Ramos (cell line): ENCODE measurements around the gene PODXL.
"Not testable (repeated sequence)": the region's sequence is repeated elsewhere in the genome, so short reads cannot be mapped to it uniquely, and the experiment has no call there.

Experiments
- in situ Hi-C: fragments of 300-500 bp; cut with MboI; formaldehyde crosslinking; loops from one replicate; pipeline ENCODE4 v1.14.3; 2022; ENCODE audit warnings: low sequenced_read_pairs; ENCODE audit not compliant: unreplicated experiment

The PODXL gene

DNA sequence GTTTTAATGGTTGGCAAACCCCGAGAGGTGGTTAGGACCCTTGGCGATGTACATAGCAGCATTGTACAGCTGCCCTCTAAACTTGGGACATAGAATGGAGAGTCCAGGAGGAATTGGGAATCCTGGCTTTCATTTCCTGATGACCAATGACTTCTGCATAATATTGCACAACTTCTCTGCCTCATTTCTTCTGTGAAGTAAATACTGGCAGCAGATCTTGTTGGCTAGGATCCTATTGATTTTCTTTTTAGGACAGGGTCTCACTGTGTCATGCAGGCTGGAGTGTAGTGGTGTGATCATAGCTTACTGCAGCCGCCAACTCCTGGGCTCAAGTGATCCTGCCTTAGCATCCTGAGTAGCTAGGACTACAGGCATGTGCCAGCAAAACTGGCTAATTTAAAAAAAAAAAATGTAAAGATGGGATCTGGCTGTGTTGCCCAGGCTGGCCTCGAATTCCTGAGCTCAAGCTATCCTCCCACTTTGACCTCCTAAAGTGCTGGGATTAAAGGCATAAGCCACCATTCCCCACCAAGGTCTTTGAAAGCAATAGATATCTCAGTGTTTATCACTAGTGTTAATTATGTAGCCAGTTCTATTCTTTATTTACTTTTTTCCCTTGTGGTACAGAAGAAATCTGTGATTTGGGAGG is 58.1 kb downstream of the PODXL start:
- in situ Hi-C loops, result no loop called here

DNA sequence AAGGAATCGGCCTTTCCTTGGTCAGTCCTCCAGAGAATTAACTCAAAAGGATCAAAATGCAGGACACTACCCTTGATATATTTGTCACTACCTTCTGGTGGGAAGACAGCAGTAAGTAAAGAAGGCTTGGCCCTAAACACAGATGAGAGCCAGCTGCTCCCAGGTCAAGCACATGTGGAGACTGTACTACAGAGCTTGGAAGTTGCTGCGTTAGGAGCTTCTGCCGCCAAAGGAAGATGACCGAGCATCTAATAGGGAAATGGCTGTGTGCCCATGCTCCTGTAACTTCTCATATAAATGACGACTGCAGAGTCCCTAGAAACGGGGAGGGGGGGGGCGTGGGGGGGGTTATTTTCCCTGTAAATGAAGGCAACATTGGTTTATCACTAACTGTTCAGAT is 59.0 kb downstream of the PODXL start:
- in situ Hi-C loops, result no loop called here

DNA sequence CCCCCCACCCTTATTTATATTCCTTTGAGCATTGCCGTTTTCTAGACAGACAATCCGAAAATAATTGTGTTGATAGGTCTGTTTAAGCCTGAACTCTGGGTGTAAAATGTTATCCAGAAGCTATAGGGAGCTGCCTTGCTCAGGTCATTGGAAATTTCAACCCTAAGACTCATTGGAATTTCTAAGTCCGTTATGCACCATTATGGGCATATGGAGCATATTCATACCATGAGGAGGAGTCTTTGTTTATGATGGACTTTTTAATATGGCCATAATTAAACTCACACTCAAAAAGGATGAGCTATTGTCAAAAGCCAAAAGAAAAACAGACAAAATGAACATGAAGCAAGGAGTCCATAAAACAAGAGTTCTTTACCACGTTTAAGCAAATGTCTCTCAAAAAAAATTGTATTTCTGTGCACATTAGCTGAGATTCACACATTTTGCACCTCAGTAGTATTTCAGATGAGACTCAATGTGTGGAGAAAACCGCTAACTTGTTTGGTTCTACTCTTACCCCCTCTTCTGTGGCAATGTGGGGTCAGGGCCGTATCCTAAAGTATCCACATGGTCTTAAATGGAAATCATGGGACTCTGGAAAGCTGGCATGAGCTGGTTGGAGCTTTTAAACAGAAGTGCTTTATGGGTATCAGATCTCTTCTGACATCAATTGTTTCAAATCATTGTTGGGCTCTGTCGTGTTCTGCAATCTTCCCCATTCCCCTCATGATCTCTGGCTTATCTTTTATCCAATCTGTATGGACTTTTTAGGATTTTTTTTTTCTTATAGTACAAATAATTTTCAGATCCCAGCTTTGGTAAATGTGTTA is 60.5 kb downstream of the PODXL start:
- in situ Hi-C loops, result no loop called here

DNA sequence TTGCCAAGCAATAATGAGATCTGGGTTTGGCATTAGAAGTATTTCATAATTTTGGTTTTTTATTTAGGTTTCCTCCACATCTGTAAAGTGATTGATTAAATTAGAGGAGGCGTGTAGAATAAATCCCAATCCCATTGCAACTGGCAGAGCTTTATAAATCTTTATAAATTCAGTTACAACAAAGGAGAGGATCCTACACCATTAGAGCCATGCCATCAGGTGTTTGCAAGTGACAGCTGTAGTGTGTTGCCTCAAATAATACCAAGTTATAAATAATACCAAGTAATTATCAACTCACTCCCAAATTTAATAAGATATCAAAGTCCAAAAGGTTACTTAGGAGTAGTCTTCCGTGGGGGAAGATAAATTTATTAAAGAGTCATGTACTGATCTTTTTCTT is 62.2 kb downstream of the PODXL start:
- in situ Hi-C loops, result no loop called here

DNA sequence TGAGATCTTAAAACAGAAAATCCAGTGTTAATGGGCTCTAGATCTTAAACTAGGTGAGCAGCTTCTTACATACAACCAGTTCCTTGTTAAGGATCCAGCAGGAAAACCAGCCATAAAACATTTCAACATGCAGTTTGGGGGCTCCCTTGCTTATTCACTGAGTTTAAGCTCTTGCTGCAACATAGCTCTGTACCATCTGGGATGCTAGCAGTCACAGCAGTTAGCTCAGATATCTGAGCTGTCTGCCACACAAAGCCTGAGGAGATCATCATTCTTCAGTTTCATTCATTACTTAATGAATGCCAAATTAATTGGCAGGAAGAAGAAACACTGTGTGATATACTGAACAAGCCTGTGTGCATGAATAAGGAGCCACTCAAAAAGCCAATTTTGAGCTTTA is 62.8 kb downstream of the PODXL start:
- in situ Hi-C loops, result no loop called here

DNA sequence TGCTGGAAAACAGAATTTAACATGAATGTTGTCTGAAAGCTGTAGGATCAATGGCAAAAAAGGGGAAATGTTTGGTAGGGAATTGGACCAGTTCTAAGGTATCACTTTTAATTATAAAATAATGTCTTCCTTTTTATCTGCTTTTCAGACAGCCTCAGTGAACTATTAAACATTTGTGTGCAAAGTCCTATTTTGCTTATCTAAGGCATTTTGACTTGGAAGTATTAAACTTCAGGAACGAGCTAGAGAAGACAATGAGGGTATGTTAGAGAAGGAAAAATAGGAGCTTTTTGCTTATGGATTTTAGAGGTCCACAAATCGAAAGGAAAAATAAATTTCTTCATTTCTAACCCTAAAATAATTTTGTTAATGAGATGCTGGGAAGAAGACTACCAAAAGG is 63.3 kb downstream of the PODXL start:
- in situ Hi-C loops, result no loop called here

DNA sequence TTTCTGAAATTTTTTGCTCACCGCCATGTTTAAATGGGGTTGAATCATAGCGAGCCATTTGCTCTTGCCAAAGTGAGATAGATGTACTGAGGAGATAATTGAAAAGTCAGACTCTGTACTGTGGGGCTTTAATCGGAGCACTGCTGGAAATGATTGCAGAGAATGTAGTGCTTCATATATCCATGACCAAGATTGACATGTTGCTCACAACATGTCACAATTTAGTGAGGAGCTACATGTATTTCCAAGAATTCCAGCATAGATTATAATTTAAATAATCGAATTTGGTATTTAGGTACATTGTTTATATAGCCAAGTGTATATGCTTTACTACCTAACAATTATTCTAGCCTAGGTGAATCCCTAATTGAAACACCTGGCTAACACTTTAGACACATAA is 66.5 kb downstream of the PODXL start:
- in situ Hi-C loops, result no loop called here

DNA sequence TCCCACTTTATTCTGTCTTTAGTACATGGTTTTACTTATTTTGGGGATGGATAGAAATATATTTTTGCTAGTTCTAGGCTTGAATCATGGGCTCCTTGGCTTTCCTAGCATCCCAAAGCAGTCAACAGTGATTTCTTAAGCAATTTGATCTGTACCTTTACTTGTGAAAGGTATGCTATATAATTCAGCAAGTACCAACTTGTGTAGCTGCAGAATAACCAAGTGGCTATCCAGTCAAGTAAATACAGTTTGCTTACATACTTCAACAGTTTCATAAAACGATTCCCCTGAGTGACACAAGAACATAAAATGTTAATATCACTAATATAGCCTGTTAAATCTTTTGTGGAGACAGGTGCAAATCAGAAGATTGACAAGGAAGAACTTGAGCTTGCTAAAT is 67.2 kb downstream of the PODXL start:
- in situ Hi-C loops, result no loop called here

DNA sequence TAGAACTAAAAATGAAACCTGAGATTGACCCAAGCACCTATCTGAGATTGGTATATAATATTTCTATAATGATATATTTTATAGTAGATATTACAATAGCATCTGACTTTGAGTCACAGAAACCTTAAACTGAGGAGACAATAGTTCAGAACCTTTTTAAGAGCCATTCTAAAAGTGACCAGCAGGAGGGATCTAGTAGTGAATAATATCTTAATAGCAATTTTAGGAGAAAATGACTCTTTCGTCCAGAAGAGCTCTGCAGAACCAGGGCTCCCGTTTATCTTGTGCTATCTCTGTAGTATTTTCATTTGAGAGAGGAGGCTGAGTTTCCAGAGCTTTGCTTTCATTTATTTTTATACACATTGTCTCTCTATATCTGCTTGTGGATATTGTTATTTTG is 68.1 kb downstream of the PODXL start:
- in situ Hi-C loops, result no loop called here

DNA sequence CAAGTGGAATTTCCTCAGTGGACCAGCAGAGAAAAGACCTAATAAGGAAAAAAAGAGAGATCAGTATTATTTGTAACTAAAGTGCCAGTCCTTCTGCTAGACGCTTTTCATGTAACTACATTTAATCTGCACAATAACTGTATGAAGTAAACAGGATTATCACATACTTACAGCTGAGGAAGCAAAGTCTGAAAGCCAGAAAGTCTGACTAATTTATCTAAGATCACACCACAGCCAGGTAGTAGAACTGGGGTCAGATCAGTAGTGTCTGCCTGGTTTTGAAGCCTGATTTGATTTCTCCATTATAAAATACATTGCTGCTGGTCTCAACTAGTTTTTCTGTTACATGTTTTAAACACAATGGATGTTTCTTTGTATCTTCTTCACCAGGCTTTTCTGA is 69.2 kb downstream of the PODXL start:
- in situ Hi-C loops, result no loop called here

DNA sequence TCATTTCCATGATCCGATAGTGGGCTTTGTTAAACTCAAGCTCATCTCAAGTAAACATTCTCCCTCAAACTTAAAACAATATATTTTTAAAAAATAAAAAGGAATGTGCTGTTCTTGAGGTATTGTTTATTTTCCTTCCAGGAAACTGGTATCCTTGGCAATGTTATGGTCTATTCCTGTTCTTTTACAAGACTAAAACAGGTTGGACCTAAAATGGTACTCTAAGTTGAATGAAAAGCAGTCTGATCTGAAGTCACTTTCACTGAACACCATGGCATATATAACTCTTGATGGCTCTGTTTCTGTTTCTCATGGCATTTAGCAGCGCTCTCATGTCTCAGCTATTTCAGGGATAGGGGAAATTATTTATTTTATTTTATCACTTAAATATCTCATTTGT is 70.1 kb downstream of the PODXL start:
- in situ Hi-C loops, result no loop called here

DNA sequence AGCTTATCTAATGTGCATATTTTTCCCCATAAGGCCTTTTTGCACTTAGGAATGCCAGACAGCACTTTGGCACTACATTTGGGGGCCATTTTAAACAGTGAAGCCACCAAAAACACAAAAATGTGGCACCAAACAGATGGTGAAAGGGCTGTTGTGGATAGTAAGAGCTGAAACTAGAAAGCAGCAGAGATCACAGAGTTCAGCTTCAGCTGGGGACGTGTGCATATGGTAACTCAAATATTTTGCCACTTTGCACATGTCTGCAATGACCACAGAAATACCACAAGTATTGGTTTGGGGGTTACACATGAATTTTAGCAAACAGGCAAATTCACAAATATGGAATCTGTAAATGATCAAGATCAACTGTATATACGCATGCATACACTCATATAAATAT is 72.8 kb downstream of the PODXL start:
- in situ Hi-C loops, result no loop called here

DNA sequence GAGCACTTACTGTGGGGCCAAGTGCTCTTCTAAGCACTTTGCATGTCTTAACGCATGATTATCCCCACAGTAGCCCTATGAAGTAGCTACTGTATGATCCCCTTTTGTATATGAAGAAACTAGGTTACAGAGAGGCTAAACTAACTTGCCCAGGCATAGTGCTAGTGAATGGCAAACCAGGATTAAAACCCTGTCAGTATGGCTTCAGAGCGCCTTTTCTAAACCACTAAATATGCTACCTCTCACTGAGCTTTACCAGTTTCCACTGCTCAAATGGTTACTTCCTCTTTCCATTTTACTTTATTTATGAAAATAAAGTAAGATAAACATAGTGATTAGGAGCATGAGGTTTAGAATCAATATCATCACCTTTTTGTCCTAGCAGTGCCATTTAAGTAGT is 73.6 kb downstream of the PODXL start:
- in situ Hi-C loops, result no loop called here

DNA sequence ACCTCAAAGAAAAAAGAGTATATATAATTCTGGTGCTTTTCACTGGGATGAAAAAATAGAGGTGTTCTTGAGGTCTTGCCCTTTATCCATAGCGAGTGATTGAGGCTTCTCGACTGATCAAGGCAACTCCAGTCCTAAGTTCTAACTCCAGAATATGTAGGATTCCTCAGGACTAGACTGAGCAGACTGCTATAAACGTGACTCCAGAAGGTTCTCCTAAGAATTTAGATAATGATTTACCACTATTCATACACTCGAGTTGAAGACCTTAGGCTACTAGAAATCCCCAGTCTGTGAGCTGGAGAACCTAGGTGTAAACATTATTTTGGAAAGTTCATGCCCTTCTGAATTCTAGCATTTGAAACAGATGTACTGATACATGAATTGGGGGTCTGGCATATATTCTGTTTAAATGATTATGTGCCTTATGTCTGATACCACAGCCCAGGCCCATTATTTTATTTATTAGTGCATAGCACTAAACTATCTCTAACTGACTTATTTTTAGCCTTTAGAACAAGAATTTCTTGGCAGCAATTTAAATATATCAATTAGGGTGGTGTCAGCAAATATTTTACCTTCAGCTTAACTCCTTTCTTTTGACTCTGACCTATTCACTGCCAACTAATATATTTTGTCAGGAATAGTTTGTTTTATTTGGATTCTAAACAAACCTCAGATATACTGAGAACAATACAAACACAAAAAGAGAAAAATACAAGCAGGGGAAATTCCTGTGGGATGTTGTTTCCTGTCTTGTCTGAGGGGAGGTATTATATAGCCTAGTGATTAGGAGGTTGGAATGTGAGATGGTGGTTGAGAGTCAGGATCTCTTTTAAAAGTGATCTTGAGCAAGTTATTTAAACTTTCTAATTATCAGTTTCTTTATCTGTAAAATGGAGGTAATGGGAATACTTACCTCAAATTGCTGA is 75.8 kb downstream of the PODXL start:
- in situ Hi-C loops, result no loop called here

DNA sequence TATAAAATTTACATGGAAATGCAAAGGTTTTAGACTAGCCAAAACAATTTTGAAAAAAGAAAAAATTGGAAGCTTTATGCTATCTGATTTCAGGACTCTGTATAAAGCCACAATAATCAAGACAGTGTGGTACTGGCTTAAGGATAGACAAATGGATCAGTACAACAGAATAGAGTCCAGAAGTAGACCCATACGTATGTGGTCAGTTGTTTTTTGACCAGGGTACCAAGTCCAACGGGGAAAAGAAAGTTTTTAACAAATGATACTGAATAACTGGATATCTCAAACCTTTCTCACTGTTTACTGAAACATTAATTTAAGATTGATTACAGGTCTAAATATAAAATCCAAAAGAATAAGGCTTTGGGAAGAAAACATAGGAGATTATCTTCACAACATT is 79.7 kb downstream of the PODXL start:
- in situ Hi-C loops, result no loop called here

DNA sequence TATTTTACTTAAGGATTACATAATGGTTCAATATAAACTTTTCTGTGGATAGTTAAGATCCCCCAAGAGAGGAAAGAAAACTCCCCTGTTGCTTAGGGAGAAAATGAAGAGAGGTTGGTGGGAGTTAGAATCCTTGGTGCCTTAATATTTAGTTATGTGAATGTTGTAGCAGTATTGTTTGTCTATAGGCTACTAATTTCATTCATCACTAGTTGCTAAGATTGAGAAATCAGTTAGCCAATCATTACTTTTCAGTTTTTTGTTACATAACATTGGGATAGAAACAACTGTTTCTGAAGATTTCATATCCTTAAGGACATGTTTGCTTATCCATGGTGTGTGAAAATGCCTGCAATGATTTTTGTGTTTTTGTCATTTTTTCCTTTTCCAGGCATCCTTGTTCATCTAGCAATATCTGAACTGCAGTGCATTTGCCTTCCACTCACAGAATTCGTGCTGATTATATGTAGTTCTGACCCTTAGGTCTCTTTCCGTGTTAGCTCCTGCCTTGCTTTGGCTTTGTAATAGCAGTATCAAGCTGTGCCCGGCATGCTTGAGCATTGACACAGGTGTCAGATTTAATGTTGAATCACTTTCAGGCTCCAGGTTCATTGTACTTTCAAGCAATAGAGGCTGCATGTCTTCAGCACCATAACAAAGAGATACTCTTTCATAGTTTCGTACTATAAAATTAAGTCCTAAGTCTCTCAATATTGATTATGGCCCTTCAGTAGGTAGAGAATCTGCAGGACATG is 85.0 kb downstream of the PODXL start:
- in situ Hi-C loops, result no loop called here

DNA sequence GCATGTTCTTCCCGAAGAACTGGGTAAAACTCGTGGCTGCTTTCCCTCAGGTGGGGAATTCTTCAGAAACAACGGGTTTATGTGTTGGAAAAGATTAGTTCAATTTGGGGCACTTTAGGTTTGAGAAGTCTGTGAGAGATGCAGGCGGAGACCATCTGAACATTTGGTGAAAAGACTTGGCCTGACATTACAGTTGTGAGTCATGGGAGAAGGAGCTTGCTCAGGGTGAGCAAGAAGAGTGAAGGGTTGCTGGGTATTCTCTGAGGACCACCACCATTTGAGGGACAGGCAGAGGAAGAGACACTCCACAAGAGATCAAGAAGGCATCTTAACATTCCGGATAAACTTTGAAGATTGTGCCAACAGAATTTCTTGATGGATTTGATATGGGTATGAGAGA is 88.6 kb downstream of the PODXL start:
- in situ Hi-C loops, result no loop called here

DNA sequence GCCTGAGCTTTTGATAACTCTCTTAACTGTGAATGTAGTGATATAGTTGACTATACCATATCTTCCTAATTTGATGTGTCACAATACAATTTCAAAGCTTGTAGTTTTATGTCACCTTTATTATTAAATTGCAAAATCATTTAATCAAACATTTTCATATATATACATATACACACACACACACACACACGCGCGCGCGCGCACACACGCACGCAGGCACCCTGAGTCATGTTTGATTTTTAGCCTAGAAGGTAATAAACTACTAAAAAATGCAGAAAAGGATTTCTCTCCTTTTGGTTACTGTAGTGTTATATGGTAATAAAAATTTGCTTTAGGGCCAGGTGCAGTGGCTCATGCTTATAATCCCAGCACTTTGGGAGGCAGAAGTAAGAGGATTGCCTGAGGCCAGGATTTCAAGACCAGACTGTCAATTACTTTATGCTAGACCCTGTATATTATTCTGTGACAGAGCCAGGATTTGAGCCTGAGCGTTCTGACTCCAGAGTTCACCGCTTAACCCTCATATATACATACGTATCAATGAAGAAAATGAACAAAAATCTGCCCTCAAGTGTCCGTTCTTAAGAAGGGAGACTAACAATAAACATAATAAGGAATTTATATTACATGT is 89.6 kb downstream of the PODXL start:
- in situ Hi-C loops, result no loop called here

DNA sequence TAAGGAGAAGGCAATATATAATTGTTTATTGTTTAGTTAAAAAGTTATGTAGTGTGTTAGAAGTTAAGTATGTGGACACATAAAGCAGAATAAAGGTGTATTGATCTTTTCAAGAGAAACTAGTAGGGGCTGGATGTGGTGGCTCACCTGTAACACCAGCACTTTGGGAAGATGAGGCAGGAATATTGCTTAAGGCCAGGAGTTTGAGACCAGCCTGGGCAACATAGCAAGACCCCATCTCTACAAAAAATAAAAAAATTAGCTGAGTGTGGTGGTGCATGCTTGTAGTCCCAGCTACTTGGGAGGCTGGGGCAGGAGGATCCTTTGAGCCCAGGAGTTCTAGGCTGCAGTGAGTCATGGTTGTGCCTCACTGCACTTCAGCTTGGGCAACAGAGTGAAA is 93.7 kb downstream of the PODXL start:
- in situ Hi-C loops, result not testable (repeated sequence)

DNA sequence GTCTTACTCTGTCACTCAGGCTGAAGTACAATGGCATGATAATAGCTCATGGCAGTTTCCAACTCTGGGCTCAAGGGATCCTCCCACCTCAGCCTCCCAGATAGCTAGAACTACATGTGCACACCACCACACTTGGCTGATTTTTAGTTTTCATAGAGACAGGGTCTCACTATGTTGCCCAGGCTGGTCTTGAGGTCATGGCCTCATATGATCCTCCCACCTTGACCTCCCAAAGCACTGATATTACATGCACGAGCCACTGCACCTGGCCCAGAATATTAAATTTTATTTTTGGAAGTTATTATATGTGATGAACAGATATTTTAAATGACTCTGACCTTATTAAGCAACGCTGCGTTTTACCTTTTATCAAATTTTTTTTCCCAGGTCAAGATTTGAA is 94.4 kb downstream of the PODXL start:
- in situ Hi-C loops, result no loop called here
